HepG2 (cell line): Measurements from ENCODE around the gene COQ3. TPM values are rescaled to one million over a fixed set of nuclear protein-coding genes. Genes with fewer than 3 reads are reported as not detected.
A peak's percentile ranks its signal among the peaks of the same experiment; 100 is the strongest.

Source experiments
- ATAC-seq: fragments of 200-7000 bp; cut with Tn5 transposase; 3 replicates; pipeline ENCODE4 v1.9.1; 2020; ENCODE audit warnings: mild to moderate bottlenecking, moderate library complexity
- BruUV-seq: library from RNA; stranded (reverse); fragments of 400-500 nt; replicated peaks from 2 replicates; lab custom pipeline; 2021; lab: Mats Ljungman, UMichigan
- CTCF ChIA-PET: fragments of 300-600 bp; formaldehyde crosslinking; extraction: SDS; loops from one replicate; lab custom pipeline; 2021; ENCODE audit warnings: low total read pairs, inconsistent platforms, low intra/inter-chr PET ratio; lab: Yijun Ruan, JAX
- POLR2A ChIA-PET: fragments of 350-600 bp; sonication (Branson Sonifier 250); formaldehyde crosslinking; loops from one replicate; lab custom pipeline; 2020; ENCODE audit warnings: antibody characterized with exemption, inconsistent platforms; lab: Yijun Ruan, JAX
- DNase-seq: peaks from one replicate; pipeline ENCODE4 v3.0.0-alpha.2; 2015; ENCODE audit warnings: low spot score
- FAIRE-seq: peaks from 3 replicates; lab custom pipeline; 2011; peaks lifted over from hg19 to GRCh38; lab: Jason Lieb, UNC
- H2AFZ ChIP-seq: one replicate; pipeline ENCODE4 v1.6.1; 2011; ENCODE audit warnings: low read length, inconsistent platforms
- H3K27ac ChIP-seq: fragments of 300-600 bp; 3 replicates; pipeline ENCODE4 v1.8.0; 2011; ENCODE audit warnings: mixed run types, mild to moderate bottlenecking, mixed read lengths, low read length, inconsistent platforms; ENCODE audit not compliant: insufficient read depth; ENCODE audit errors: extremely low read length
- H3K27me3 ChIP-seq, 2 experiments: fragments of 200-600 bp in 1 of 2; 2 replicates in 1 of 2; 3 replicates in 1 of 2; pipeline versions ENCODE4 v1.6.0 to v1.8.0; 2011; ENCODE audit warnings: low read length in 2 of 2, mild to moderate bottlenecking in 2 of 2, moderate library complexity in 2 of 2, inconsistent platforms in 1 of 2; ENCODE audit not compliant: insufficient read depth in 2 of 2, control insufficient read depth in 1 of 2
- H3K36me3 ChIP-seq, 2 experiments: fragments of 200-600 bp in 1 of 2; replicated peaks in 1 of 2; 2 replicates in 1 of 2; 3 replicates in 1 of 2; pipeline versions ENCODE4 v1.5.1 to v1.8.0; 2011; ENCODE audit warnings: low read length in 2 of 2, inconsistent platforms in 1 of 2; ENCODE audit not compliant: insufficient read depth in 2 of 2, control insufficient read depth in 1 of 2
- H3K4me1 ChIP-seq: 2 replicates; pipeline ENCODE4 v1.5.1; 2012; ENCODE audit warnings: low read length, inconsistent platforms; ENCODE audit not compliant: insufficient read depth
- H3K4me2 ChIP-seq: 2 replicates; pipeline ENCODE4 v1.6.0; 2011; ENCODE audit warnings: low read depth, low read length, inconsistent platforms
- H3K4me3 ChIP-seq, 3 experiments: fragments of 200-600 bp in 1 of 3; sonication (generic), shearing (Covaris generic) in 1 of 3; replicated peaks in 1 of 3; 2 replicates each; pipeline ENCODE4 v1.5.1; 2011 to 2016; ENCODE audit warnings: low read length in 3 of 3, inconsistent platforms in 2 of 3, low read depth in 2 of 3, mild to moderate bottlenecking in 2 of 3, control low read depth in 1 of 3, mixed read lengths in 1 of 3; ENCODE audit not compliant: insufficient read depth in 1 of 3
- H3K79me2 ChIP-seq: one replicate; pipeline ENCODE4 v1.6.1; 2011; ENCODE audit warnings: low read length, inconsistent platforms; ENCODE audit not compliant: insufficient read depth
- H3K9ac ChIP-seq: 2 replicates; pipeline ENCODE4 v1.6.0; 2011; ENCODE audit warnings: mild to moderate bottlenecking, low read depth, low read length, inconsistent platforms; ENCODE audit not compliant: insufficient read depth
- H3K9me3 ChIP-seq: 2 replicates; pipeline ENCODE4 v1.5.1; 2012; ENCODE audit warnings: mild to moderate bottlenecking, low read length
- H4K20me1 ChIP-seq: 2 replicates; pipeline ENCODE4 v1.6.0; 2011; ENCODE audit warnings: inconsistent platforms, mild to moderate bottlenecking, low read length, moderate library complexity; ENCODE audit not compliant: insufficient read depth
- ADNP ChIP-seq: sonication (generic); formaldehyde crosslinking; IDR thresholded peaks from 2 replicates; pipeline ENCODE4 v1.4.0; 2020; ENCODE audit warnings: missing genetic modification reagents
- ARHGAP35 ChIP-seq: sonication (generic); formaldehyde crosslinking; IDR thresholded peaks from 2 replicates; pipeline ENCODE4 v1.9.0; 2022; ENCODE audit warnings: mild to moderate bottlenecking, inconsistent platforms, moderate library complexity, missing genetic modification reagents, borderline replicate concordance
- ATF5 ChIP-seq: sonication (generic); formaldehyde crosslinking; IDR thresholded peaks from 2 replicates; pipeline ENCODE4 v1.4.0; 2020; ENCODE audit warnings: mild to moderate bottlenecking, low read depth, missing genetic modification reagents
- CSRNP1 ChIP-seq: sonication (generic); formaldehyde crosslinking; IDR thresholded peaks from 2 replicates; pipeline ENCODE4 v1.8.1; 2023; ENCODE audit warnings: mild to moderate bottlenecking, missing genetic modification reagents
- DBP ChIP-seq: sonication (generic); formaldehyde crosslinking; IDR thresholded peaks from 2 replicates; pipeline ENCODE4 v1.4.0; 2020; ENCODE audit warnings: missing genetic modification reagents; ENCODE audit errors: not compliant biosample characterization
- FOXA1 ChIP-seq, 2 experiments: fragments of 450-650 bp in 1 of 2; sonication (generic) in 1 of 2; formaldehyde crosslinking in 1 of 2; IDR thresholded peaks; 2 replicates each; pipeline versions ENCODE4 v1.4.0 to v1.6.1; 2016 to 2020; ENCODE audit warnings: missing genetic modification reagents in 1 of 2
- HMGXB3 ChIP-seq: sonication (generic); formaldehyde crosslinking; IDR thresholded peaks from 2 replicates; pipeline ENCODE4 v1.4.0; 2020; ENCODE audit warnings: missing genetic modification reagents, borderline replicate concordance
- MED8 ChIP-seq: sonication (generic); formaldehyde crosslinking; IDR thresholded peaks from 2 replicates; pipeline ENCODE4 v1.8.1; 2023; ENCODE audit warnings: mild to moderate bottlenecking, missing genetic modification reagents; ENCODE audit not compliant: insufficient replicate concordance
- PHF20 ChIP-seq: sonication (generic); formaldehyde crosslinking; IDR thresholded peaks from 2 replicates; pipeline ENCODE4 v1.5.0; 2020; ENCODE audit warnings: mild to moderate bottlenecking, missing genetic modification reagents
- ZBTB42 ChIP-seq: sonication (generic); formaldehyde crosslinking; IDR thresholded peaks from 2 replicates; pipeline ENCODE4 v1.5.0; 2020; ENCODE audit warnings: mild to moderate bottlenecking, missing genetic modification reagents
- ZNF513 ChIP-seq: sonication (generic); formaldehyde crosslinking; conservative IDR thresholded peaks from 2 replicates; pipeline ENCODE4 v1.5.0; 2020; ENCODE audit warnings: missing genetic modification reagents
- ZNF550 ChIP-seq: sonication (generic); formaldehyde crosslinking; IDR thresholded peaks from 2 replicates; pipeline ENCODE4 v1.4.0; 2020; ENCODE audit warnings: mild to moderate bottlenecking, missing genetic modification reagents, borderline replicate concordance
- ZNF691 ChIP-seq: sonication (generic); formaldehyde crosslinking; IDR thresholded peaks from 2 replicates; pipeline ENCODE4 v1.4.0; 2020; ENCODE audit warnings: missing genetic modification reagents, low read depth, mild to moderate bottlenecking, borderline replicate concordance
- WGBS: methylation state at CpG from one replicate; pipeline ENCODE4 v1.1.6; 2017; ENCODE audit warnings: low lambda C conversion rate; 5-methylcytosine and 5-hydroxymethylcytosine counted together
- in situ Hi-C: cut with HindIII; loops from 2 replicates; pipeline ENCODE4 v1.10.0; 2017; ENCODE audit warnings: low pct_unique_long_range_greater_than_20kb; ENCODE audit not compliant: extremely low pct_ligation_motif_present
- intact Hi-C: fragments of 100-400 bp; cut with micrococcal nuclease; formaldehyde crosslinking; loops from one replicate; pipeline ENCODE4 v1.10.0; 2022; ENCODE audit not compliant: unreplicated experiment
- polyA plus RNA-seq, 8 experiments: library from polyadenylated mRNA; depleted of rRNA in 3 of 8; stranded (reverse) in 7 of 8; unstranded in 1 of 8; fragments of >200 nt; fragmentation: Illumina TruSeq in 4 of 8; extraction: Trizol in 4 of 8; gene quantifications; 2 replicates each; pipeline versions ENCODE4 v1.2.1 to v1.2.3, GENCODE V29; 2011 to 2016; ENCODE audit warnings: low read depth in 4 of 8, missing spikeins in 1 of 8, mixed read lengths in 1 of 8; ENCODE audit not compliant: insufficient read depth in 1 of 8
- total RNA-seq, 5 experiments: library from RNA; depleted of rRNA; stranded (reverse); fragments of >200 nt; fragmentation: Illumina TruSeq; extraction: Trizol; gene quantifications; 2 replicates each; pipeline ENCODE4 v1.2.3, GENCODE V29; 2016; ENCODE audit warnings: low read depth in 1 of 5

COQ3 gene
- total and polyA plus RNA-seq, 2 of the 13 experiments (the other 11 are each of a cell fraction or from before 2014, with no cell fraction given), result 5.3 to 20.5 TPM

GRCh38 chr6:99426451-99426757, 32.4 kb upstream of the COQ3 start:
- H3K79me2 ChIP-seq, result peaks cover 51% of the 10 kb centered on the region
- 77% methylated on average over 4 of the region's 4 CpGs for WGBS
- DNase-seq (no peak), ATAC-seq (no peak), FAIRE-seq (no peak)
- H3K27ac ChIP-seq, result peak overlapping the region; percentile 98
- POLR2A ChIA-PET, result interaction anchor here (1.4 to 4.0 kb wide), 5 partner anchors 10 to 142 kb away, joined by 4 to 75 read pairs (median 11); partner anchors contain the start of genes CCNC and COQ3
- peaks cover 2 to 7% of the 10 kb centered on the region in 2 experiments for H3K36me3 ChIP-seq
- in situ Hi-C loops (no loop called here), intact Hi-C loops (loop anchor here (1.0 kb wide), 1 partner anchor 92 kb away; no protein-coding TSS in a partner anchor)
- peak overlapping the region; percentile 59 to 85 (median 84) for H3K4me3 ChIP-seq
- peaks cover 30% of the 10 kb centered on the region for H4K20me1 ChIP-seq
- H3K9ac ChIP-seq, result peak overlapping the region; percentile 98
- no peak overlapping the region for H2AFZ ChIP-seq
- CTCF ChIA-PET, result no interaction called here
- H3K27me3 ChIP-seq, result no peaks in the 10 kb centered on the region; a peak in 1 of 5 replicates
- peak overlapping the region; percentile 89 for H3K4me2 ChIP-seq
- BruUV-seq, result no TSS peak
- H3K9me3 ChIP-seq, result no peaks in the 10 kb centered on the region
- peaks cover 50% of the 10 kb centered on the region for H3K4me1 ChIP-seq
- TF ChIP-seq ZNF513 (CRISPR knock-in tag) (no peak), ADNP (CRISPR knock-in tag) (no peak), ZBTB42 (CRISPR knock-in tag) (no peak), ZNF550 (CRISPR knock-in tag) (no peak), DBP (no peak), ZNF691 (CRISPR knock-in tag) (no peak), CSRNP1 (CRISPR knock-in tag) (no peak), FOXA1 (IDR thresholded peaks at IDR 0.05) (no peak), FOXA1 (CRISPR knock-in tag; IDR thresholded peaks at IDR 0.05) (no peak), ATF5 (no peak), HMGXB3 (no peak), MED8 (CRISPR knock-in tag) (no peak), ARHGAP35 (CRISPR knock-in tag) (no peak), PHF20 (CRISPR knock-in tag) (no peak)
